IMR-90 (cell line): ENCODE results near the gene DDX10.
A peak's percentile ranks its signal among the peaks of the same experiment; 100 is the strongest.

Experiments used
- BHLHE40 ChIP-seq: fragments of 150-350 bp; IDR thresholded peaks from 2 replicates; pipeline ENCODE4 v1.6.1; 2016; ENCODE audit warnings: mild to moderate bottlenecking, low read depth, low read length
- CEBPB ChIP-seq: IDR thresholded peaks from 2 replicates; pipeline ENCODE4 v1.6.1; 2012; ENCODE audit warnings: low read depth, low read length, improper control_type of control experiment
- FOS ChIP-seq: fragments of 150-350 bp; IDR thresholded peaks from 2 replicates; pipeline ENCODE4 v1.6.1; 2016; ENCODE audit warnings: low read depth, low read length
- MAFK ChIP-seq: IDR thresholded peaks from 2 replicates; pipeline ENCODE4 v1.6.1; 2012; ENCODE audit warnings: low read depth, low read length, improper control_type of control experiment
- POLR2A ChIP-seq: IDR thresholded peaks from 2 replicates; pipeline ENCODE4 v1.6.1; 2012; ENCODE audit warnings: mild to moderate bottlenecking, low read depth, low read length
- RAD21 ChIP-seq: IDR thresholded peaks from 2 replicates; pipeline ENCODE4 v1.6.1; 2012; ENCODE audit warnings: low read length, improper control_type of control experiment
- RCOR1 ChIP-seq: IDR thresholded peaks from 2 replicates; pipeline ENCODE4 v1.6.1; 2012; ENCODE audit warnings: mild to moderate bottlenecking, low read length, improper control_type of control experiment; ENCODE audit not compliant: insufficient replicate concordance
- TF ChIP-seq, protein P1 (sequence below): conservative IDR thresholded peaks from 2 replicates; pipeline ENCODE4 v1.5.1; 2012; ENCODE audit warnings: mild to moderate bottlenecking, low read depth, low read length, improper control_type of control experiment
- TF ChIP-seq, protein P2 (sequence below): fragments of 150-350 bp; IDR thresholded peaks from 2 replicates; pipeline ENCODE4 v1.6.1; 2017; ENCODE audit warnings: mild to moderate bottlenecking, antibody characterized with exemption, low read length, low read depth

DNA sequence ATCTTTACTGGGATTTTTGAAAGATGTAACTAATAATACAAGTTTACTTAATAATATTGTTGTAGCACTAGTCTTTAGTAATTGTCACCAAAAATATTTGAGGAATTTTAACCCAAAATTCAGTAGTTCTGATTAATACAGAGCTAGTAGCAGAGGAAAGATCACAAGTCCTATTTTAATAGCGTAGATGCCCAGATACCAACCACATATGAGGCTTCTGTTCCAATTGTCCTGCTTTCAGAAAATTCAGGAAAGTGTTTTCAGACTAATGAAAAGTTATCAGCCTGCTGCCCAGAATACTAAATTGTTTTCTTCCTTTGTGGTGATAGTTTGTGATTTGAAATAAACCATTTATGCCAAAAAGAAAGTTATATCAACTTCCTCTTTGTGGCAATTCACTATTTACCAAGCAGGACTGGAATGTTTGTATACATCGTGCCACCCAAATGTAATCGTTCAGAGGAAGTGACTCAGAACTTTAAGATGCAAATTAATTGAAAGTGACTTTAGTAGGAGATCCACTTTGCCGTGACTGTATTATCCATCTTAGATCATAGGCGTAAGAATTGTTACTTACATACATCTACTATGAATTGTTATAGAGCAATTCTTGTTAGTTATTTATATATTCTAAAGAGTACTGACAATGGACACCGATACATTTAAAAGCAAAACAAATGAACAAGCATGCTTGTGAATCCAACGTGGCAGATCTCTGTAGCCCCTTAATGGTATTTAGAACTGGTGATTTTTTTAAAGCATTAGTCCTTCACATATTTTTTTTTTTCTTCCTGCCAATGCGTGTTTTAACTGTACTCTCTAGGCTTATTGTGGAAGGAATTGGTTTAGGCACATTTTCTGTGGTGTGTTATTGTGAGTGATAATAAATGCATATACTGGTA is 231.0 kb downstream of the DDX10 start:
- TF ChIP-seq RCOR1 (no peak), BHLHE40 (no peak), MAFK (no peak), CEBPB (no peak), POLR2A (no peak), FOS (0 out of 2 replicates have a peak, but pooled peaks have one; percentile 19), RAD21 (no peak)
- TF ChIP-seq, protein P1, sequence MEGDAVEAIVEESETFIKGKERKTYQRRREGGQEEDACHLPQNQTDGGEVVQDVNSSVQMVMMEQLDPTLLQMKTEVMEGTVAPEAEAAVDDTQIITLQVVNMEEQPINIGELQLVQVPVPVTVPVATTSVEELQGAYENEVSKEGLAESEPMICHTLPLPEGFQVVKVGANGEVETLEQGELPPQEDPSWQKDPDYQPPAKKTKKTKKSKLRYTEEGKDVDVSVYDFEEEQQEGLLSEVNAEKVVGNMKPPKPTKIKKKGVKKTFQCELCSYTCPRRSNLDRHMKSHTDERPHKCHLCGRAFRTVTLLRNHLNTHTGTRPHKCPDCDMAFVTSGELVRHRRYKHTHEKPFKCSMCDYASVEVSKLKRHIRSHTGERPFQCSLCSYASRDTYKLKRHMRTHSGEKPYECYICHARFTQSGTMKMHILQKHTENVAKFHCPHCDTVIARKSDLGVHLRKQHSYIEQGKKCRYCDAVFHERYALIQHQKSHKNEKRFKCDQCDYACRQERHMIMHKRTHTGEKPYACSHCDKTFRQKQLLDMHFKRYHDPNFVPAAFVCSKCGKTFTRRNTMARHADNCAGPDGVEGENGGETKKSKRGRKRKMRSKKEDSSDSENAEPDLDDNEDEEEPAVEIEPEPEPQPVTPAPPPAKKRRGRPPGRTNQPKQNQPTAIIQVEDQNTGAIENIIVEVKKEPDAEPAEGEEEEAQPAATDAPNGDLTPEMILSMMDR, result no peak
- TF ChIP-seq, protein P2, sequence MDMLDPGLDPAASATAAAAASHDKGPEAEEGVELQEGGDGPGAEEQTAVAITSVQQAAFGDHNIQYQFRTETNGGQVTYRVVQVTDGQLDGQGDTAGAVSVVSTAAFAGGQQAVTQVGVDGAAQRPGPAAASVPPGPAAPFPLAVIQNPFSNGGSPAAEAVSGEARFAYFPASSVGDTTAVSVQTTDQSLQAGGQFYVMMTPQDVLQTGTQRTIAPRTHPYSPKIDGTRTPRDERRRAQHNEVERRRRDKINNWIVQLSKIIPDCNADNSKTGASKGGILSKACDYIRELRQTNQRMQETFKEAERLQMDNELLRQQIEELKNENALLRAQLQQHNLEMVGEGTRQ, result no peak
